Stimulated activated CD8-positive, alpha-beta memory T cell treated with anti-CD3 and anti-CD28 coated beads, Interleukin-15, amount 100 ng/mL, for 1 hour (primary cell): ENCODE results near the gene AP5S1.
A peak's percentile ranks its signal among the peaks of the same experiment; 100 is the strongest.
"Not testable (repeated sequence)": the region's sequence is repeated elsewhere in the genome, so short reads cannot be mapped to it uniquely, and the experiment has no call there.

ENCODE experiments used
- DNase-seq: peaks from one replicate; pipeline ENCODE4 v3.0.0-alpha.2; 2020; ENCODE audit warnings: low read depth

AP5S1 gene

GRCh38 chr20:3820048-3820900 is at the start of gene AP5S1:
AP5S1 (plus strand) TSS chr20:3820547; CDS start chr20:3822118, 1,571 bp downstream.
- DNase-seq = peak; percentile 85

- DNase-seq = no peak
Measured at GRCh38 chr20:3771552-3772058, 48.7 kb upstream of the AP5S1 start.

- no peak for DNase-seq
Measured at GRCh38 chr20:3775457-3776108, 44.8 kb upstream of the AP5S1 start.

DNA sequence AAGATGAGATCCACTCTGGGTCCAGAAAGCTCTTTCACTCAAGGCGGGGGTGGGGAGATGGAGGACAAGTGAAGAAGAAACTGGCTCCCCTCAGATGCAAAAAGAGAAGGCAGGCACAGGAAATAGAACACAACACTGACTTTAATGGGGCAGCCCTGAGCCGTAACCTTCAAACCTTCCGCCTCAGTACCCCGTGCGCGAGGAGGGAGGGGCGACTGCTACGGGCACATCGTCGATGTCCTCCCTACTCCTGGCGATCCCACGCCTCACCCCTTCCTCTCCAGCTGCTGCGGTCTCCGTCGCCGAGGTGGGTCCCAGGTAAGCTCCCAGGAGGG is 43.0 kb upstream of the AP5S1 start:
- no peak for DNase-seq

DNA sequence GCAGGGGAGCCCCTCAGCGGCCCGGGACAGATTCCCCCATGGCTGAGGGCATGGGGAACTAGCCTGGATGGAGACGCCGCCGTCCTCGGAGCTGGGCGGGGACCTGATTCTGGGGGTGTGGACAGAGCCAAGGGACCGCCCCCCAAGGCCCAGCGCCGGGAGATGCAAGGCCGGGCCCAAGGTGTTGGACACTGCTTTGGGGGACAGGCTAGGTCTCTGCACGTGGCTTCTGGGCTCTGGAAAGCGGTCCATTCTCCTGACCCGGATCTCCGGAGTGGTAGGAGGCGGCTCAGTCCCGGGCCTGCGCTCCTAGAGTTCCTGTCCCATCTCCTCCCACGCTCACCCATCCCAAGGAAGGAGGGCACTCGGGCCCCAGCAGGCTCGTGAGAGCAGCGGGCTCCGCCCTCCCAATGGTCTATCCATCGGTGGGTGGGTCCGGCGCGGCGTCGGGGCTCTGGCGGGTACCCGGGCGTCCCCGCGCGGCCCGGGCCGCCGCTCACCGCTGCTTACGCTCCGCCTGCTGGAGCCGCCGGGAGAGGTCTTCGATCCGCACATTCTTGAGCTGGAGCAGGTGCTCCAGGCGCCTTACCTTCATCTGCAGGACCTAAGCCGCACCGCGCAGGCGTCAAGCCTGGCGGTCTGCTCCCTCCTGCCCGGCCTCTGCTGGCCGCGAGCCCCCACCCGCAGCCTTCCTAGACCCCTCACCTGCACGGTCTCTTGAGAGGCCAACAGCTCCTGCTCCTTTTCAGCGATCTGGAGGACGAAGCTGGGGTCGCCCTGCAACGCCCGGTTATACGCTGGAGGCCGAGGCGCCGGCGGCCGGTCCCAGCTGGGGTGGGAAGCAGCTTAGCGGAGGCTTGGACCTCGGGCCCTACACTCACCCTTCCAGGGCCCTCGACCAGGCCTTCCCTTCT is 42.4 kb upstream of the AP5S1 start:
- DNase-seq = no peak

- no peak for DNase-seq
Measured at GRCh38 chr20:3778976-3779375, 41.4 kb upstream of the AP5S1 start.

- no peak for DNase-seq
Measured at GRCh38 chr20:3781153-3781910, 39.0 kb upstream of the AP5S1 start, which contains the start of gene SPEF1. SPEF1 (minus strand) TSS chr20:3781448; CDS start chr20:3781287, 161 bp downstream.

DNA sequence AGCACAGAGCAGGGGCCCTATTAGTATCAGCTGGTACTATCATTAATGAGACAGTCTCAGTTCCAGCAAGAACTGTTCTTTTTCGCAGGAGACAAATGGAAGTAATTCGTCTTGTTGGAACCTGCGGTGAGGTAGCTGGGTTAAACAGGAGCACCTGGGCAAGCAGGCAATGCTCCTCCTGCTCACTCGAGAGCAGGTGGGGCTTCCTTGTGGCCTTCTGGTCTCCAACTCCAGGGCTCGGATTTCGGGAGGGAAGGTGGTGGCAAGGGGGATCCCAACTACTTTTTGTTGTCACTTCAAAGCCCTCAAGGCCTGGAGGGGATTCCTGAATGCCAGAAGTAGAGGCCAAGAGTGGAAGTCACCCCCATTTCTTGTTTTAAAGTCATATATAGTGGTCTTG is 37.8 kb upstream of the AP5S1 start:
- no peak for DNase-seq

DNA sequence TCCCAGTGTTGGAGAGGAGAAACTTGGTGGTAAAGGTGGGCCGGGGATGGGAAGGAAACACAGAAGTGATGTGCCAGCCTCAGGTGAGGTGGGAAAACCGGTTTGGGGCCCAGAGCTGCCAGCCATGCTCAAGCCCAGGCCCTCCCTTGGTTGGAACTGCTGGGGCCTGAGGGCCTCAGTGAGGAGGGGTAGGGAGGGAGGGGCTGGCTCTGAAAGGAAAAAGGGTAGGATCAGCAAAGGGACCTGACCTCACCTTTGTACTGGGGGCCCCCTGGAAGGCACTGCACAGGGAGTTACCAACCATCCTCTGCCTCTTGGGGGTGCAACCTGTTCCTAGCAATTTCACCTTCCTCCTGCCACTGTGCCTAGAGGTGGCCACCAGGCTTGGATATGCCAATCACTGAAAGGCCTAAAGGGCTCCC is 37.3 kb upstream of the AP5S1 start:
- DNase-seq = no peak

DNA sequence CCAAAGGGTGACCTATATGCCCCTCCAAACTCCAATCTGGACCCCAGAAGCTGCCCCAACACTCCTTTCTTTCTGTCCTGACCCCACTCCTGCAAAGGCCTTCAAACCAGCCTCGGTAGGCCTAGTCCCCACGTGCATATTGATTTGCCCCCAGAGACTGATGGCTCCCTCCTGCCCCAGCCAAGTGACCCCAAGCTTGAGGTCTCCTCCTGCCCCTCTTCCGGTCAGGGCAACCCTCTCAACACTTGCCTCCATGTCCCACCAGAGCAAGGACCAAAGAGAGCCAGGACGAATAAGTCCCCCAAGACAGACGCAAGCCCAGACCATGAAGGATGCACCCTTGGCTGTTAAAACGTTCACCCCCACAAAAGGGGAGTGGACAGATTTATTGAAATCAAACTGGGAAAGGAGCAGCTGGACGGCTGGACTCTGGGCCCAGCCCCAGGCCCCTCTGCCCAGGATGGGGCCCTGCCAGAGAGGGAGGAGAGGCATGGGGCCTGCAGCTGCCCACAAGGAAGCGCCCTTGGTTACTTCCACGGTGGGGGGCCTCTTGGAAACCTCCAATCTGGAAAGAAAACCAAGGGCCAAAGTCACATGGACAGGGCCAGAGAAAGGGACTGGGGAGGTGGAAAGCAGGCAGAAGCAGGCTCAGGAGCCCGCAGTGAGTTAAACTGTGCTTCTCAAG is 36.7 kb upstream of the AP5S1 start:
- no peak for DNase-seq

DNA sequence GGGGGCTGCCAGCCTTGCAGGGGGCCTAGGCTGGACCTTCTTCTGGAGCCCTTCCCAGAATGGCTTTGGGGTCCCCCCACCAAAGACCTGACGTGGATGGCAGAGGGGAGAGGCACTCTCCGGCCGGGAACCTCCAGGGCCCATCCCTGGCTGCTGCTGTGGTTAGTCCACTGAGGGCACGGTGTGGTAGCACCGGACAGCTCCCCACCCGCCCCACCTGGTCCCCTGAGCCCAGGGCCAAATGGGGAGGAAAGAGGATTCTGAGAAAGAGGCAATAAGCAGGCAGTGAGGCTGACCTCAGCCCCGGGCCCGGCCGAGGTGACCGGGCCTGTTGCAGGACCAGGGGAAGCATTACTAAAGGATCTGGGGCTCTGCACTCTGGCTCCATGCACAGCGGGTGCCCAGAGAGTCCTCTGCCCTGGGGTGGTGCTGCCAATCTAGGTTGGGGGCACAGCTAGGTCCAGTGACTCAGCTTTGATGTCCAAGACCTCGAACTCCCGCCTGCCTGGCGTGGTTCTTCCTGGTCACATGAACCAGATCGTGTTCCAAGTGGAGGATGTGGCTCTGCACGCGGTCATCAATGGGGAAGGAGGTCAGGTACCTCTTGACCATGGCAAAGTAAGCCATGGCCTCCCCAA is 36.0 kb upstream of the AP5S1 start:
- no peak for DNase-seq

GRCh38 chr20:3784863-3785239 is 35.5 kb upstream of the AP5S1 start:
- DNase-seq = no peak

DNA sequence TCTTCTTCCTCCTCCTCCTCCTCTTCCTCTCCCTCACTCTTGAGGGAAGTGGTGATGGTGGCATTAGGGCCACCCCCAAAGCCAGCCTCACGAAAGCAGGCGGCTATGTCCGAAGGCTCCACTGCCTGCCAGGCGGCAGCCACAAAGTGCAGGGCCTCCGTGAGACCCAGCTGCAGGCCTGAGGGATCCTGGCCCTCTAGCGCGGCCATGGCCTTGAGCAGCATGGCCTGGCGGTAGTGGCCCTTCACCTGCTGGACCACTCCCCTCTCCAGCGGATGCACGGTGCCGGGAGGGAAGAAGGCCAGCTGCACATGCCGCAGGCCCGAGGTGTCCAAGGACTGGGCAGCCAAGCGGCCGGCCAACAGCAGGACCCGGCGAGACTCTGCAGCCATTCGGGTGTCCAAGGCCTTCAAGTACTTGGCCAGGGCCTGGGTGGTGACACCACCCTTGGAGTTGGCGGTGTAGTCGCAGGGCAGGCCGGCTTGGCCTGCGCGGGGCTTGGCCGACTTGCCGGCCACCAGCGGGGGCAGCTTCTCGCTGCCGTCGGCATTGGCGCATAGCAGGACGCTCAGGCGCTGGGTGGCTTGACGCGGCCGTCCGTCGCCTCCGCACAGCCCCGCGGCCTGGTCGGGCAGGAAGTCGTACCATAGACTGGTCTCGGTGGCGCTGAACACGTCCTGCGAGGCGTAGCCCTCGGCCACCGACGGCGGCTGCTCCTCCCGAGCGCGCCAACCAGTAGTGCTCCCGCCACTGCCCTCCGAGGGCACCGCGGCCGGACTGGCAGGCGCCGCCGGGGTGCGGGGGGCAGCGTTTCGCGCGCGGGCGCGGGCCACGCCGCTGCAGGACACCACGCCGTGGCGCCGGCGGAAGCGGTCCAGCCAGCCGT is 34.9 kb upstream of the AP5S1 start:
- no peak for DNase-seq

- no peak for DNase-seq
Measured at GRCh38 chr20:3786126-3786484, 34.2 kb upstream of the AP5S1 start.

DNA sequence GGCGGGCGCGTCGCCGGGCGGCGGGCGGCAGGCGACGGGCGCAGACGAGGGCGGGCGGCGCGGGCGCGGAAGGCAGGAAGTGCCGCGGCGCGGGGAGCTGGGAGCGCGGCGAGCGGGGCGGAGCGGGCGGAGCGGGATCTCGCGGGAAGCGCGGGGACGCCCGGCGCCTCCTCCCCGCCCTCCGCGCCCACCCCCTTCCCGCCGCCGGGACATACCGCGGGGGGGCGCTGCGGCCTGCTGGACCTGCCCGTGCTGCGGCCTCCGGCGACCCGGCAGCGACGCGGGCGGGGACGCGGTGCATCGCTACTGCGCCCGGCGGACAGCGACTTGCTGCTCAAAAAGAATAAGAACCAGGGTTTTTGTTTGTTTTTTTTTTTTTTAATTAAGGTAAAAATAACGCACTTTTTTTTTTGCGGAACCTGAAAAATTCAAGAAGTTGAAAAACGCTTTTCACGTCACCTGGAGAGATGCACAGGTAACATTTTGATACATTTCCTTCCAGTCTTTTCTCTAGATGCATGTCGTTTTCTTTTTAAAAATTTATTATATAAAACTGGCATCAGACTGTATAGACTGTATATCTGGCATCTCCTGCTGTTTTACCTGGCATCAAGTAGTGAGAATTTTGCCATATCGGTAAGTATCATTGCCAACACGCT is 33.6 kb upstream of the AP5S1 start, which contains the start of gene CENPB:
TSS of gene CENPB (minus strand) at position 76 of the 659 bp plus-strand sequence. CDS start 257 bp downstream, outside the sequence.
- peak; percentile 77 for DNase-seq

DNA sequence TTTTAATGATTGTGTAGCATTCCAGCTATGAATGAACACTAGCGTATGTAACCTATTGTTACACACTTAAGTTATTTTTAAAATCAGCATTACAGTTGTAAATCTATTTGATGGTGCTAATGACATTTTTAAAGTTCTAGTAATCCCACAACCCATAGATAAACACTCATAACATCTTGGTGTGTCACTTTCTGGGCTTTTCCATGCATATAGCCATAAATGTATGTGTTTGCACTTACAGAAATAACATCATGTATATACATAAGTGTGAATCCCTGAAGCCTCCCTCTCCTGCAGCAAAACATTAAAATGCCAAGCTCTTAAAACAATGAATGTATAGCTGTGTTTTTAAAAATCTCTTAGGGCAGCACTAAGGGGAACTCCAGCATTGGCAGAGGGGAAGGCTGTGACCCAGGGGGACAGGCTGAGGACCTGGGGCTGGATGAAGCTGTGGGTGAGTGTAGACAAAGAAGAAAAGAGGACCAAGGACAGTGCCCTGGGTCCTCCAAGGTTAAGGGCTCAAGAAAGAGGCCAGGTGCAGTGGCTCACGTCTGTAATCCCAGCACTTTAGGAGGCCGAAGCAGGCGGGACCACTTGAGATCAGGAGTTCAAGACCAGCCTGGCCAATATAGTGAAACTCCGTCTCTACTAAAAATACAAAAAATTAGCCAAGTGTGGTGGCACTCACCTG is 32.9 kb upstream of the AP5S1 start:
- no peak for DNase-seq

- no peak for DNase-seq
Measured at GRCh38 chr20:3788685-3789155, 31.6 kb upstream of the AP5S1 start.

DNA sequence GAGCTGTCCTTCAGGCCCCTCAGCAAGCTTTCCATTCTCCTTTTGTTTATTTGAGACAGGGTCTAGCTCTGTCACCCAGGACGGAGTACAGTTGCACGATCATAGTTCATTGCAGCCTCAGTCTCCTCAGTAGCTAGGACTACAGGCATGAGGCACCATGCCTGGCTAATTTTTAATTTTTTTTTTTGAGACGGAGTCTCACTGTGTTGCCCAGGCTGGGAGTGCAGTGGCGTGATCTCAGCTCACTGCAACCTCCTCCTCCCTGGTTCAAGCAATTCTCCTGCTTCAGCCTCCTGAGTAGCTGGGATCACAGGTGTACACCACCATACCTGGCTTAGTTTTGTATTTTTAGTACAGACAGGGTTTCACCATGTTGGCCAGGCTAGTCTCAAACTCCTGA is 31.1 kb upstream of the AP5S1 start:
- DNase-seq = not testable (repeated sequence)
